OCI-LY1 (cell line): ENCODE data around the gene PVRIG.

ENCODE experiments used
- EZH2 ChIP-seq: fragments of 200-600 bp; sonication (generic), shearing (Covaris generic); IDR thresholded peaks from 2 replicates; pipeline ENCODE4 v1.8.0; 2017; ENCODE audit warnings: borderline replicate concordance, mixed run types, mild to moderate bottlenecking, antibody characterized with exemption, low read length, moderate library complexity, mixed read lengths
- TF ChIP-seq, protein P1 (sequence below): fragments of 200-600 bp; sonication (generic), shearing (Covaris generic); IDR thresholded peaks from 2 replicates; pipeline ENCODE4 v1.5.1; 2017; ENCODE audit warnings: mild to moderate bottlenecking, antibody characterized with exemption, low read length, moderate library complexity, mixed read lengths

GRCh38 chr7:100171840-100172239, 47.9 kb upstream of the PVRIG start:
- TF ChIP-seq, protein P1, sequence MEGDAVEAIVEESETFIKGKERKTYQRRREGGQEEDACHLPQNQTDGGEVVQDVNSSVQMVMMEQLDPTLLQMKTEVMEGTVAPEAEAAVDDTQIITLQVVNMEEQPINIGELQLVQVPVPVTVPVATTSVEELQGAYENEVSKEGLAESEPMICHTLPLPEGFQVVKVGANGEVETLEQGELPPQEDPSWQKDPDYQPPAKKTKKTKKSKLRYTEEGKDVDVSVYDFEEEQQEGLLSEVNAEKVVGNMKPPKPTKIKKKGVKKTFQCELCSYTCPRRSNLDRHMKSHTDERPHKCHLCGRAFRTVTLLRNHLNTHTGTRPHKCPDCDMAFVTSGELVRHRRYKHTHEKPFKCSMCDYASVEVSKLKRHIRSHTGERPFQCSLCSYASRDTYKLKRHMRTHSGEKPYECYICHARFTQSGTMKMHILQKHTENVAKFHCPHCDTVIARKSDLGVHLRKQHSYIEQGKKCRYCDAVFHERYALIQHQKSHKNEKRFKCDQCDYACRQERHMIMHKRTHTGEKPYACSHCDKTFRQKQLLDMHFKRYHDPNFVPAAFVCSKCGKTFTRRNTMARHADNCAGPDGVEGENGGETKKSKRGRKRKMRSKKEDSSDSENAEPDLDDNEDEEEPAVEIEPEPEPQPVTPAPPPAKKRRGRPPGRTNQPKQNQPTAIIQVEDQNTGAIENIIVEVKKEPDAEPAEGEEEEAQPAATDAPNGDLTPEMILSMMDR, result no peak
- TF ChIP-seq EZH2, result no peak
